ENCODE measurements around the gene KIF18B. TPM values are rescaled to one million over a fixed set of nuclear protein-coding genes. Genes with fewer than 3 reads are reported as not detected.

The KIF18B gene
- total RNA-seq, 2 experiments from 2014 or later, result 0.05 to 0.08 TPM

DNA sequence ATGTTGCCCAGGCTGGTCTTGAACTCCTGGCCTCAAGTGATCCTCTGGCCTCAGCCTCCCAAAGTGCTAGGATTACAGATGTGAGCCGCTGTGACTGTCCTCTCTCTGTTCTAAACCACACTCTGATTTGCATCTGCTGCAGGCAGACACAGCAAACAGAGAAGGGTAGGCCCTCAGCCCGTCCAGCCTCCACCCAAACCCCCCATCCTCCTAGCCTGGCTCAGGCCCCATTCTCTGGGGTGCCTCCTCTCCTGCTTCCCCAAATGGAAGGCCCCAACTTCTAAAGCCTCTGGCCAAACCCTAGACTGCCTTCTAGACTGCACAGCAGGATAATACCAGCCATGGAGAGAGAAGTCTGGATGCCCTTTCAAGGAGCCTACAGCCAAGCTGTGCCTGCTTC is 28.2 kb downstream of the KIF18B start:
- peaks cover 0 to 11% of the 10 kb centered on the region in 2 experiments for H3K27me3 ChIP-seq (ENCODE audit: control insufficient read depth in 1 of 2, insufficient read depth in 2 of 2, low read length in 2 of 2)

DNA sequence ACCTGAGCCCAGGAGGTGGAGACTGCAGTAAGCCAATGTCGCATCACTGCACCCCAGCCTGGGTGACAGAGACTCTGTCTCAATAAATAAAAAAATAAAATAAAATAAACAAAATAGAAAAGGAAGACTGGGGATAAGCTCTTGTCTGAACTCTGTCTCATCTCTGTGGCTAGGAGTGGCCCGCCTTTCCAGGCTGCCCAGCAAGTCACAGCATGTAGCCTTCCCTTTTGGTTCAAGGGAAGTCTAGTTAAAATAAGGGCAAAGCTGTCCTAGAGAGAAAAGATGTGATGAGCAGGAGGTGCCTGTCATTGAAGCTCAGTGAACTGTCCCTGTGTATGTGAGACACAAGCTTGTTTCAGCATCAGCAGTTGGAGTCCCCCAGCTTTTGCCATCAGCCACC is 29.6 kb downstream of the KIF18B start:
- no peak overlapping the region for H3K4me3 ChIP-seq (ENCODE audit: low read length)
- no peaks in the 10 kb centered on the region for H3K9me3 Mint-ChIP-seq
- H3K9me3 ChIP-seq (ENCODE audit: control insufficient read depth in 1 of 2, insufficient read depth in 1 of 2, low read length in 2 of 2), result no peaks in the 10 kb centered on the region
- no peak overlapping the region for H3K27ac ChIP-seq (ENCODE audit: low read depth in 1 of 2, low read length in 2 of 2)
- H3K4me3 Mint-ChIP-seq, result no peak overlapping the region
- peaks cover 3% of the 10 kb centered on the region for H3K4me1 ChIP-seq (ENCODE audit: insufficient read depth, low read length)
- CTCF ChIA-PET, result interaction anchor here (1.5 kb wide), 1 partner anchor 181 kb away, joined by 6 read pairs; no protein-coding TSS in a partner anchor
- H3K27ac Mint-ChIP-seq, result no peak overlapping the region
- H3K36me3 ChIP-seq (ENCODE audit: insufficient read depth, low read length), result no peaks in the 10 kb centered on the region
- intact Hi-C loops (cut with DNase I, micrococcal nuclease), result loop anchor here in 1 of 2 experiments (10.0 kb wide), 1 partner anchor 277 kb away; no protein-coding TSS in a partner anchor
- no peaks in the 10 kb centered on the region for H3K4me1 Mint-ChIP-seq (ENCODE audit: low read depth)
- ATAC-seq (ENCODE audit: poor library complexity) (no peak), DNase-seq (no peak)
- POLR2A ChIA-PET, result no interaction called here
- peaks cover 2 to 17% of the 10 kb centered on the region in 2 experiments for H3K27me3 ChIP-seq (ENCODE audit: control insufficient read depth in 1 of 2, insufficient read depth in 2 of 2, low read length in 2 of 2)
- H3K27me3 Mint-ChIP-seq, result peaks cover 32% of the 10 kb centered on the region
- no peaks in the 10 kb centered on the region for H3K36me3 Mint-ChIP-seq (ENCODE audit: low read depth)
- TF ChIP-seq, protein P1, sequence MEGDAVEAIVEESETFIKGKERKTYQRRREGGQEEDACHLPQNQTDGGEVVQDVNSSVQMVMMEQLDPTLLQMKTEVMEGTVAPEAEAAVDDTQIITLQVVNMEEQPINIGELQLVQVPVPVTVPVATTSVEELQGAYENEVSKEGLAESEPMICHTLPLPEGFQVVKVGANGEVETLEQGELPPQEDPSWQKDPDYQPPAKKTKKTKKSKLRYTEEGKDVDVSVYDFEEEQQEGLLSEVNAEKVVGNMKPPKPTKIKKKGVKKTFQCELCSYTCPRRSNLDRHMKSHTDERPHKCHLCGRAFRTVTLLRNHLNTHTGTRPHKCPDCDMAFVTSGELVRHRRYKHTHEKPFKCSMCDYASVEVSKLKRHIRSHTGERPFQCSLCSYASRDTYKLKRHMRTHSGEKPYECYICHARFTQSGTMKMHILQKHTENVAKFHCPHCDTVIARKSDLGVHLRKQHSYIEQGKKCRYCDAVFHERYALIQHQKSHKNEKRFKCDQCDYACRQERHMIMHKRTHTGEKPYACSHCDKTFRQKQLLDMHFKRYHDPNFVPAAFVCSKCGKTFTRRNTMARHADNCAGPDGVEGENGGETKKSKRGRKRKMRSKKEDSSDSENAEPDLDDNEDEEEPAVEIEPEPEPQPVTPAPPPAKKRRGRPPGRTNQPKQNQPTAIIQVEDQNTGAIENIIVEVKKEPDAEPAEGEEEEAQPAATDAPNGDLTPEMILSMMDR (IDR thresholded peaks at IDR 0.05), result no peak

More for the DNA sequence above, 28.2 kb downstream of the KIF18B start:
- H3K36me3 Mint-ChIP-seq (ENCODE audit: low read depth), result no peaks in the 10 kb centered on the region
- H3K4me1 ChIP-seq (ENCODE audit: insufficient read depth, low read length), result no peaks in the 10 kb centered on the region
- no peak overlapping the region for H3K27ac ChIP-seq (ENCODE audit: low read depth in 1 of 2, low read length in 2 of 2)
- H3K4me1 Mint-ChIP-seq (ENCODE audit: low read depth), result no peaks in the 10 kb centered on the region
- no peaks in the 10 kb centered on the region for H3K9me3 ChIP-seq (ENCODE audit: control insufficient read depth in 1 of 2, insufficient read depth in 1 of 2, low read length in 2 of 2)
- H3K4me3 ChIP-seq (ENCODE audit: low read length), result no peak overlapping the region
- H3K9me3 Mint-ChIP-seq, result no peaks in the 10 kb centered on the region
- no peak overlapping the region for H3K27ac Mint-ChIP-seq
- POLR2A ChIA-PET, result interaction anchor here (0.7 to 2.0 kb wide), 3 partner anchors 100 to 216 kb away, joined by 3 to 5 read pairs (median 3); partner anchors contain the start of gene ACBD4
- H3K36me3 ChIP-seq (ENCODE audit: insufficient read depth, low read length), result no peaks in the 10 kb centered on the region
- no peak overlapping the region for H3K4me3 Mint-ChIP-seq
- DNase-seq (peak in 1 of 14 experiments; percentile 1), ATAC-seq (ENCODE audit: poor library complexity) (no peak)
- TF ChIP-seq, protein P1 (IDR thresholded peaks at IDR 0.05), result no peak
- H3K27me3 Mint-ChIP-seq, result peaks cover 19% of the 10 kb centered on the region
- intact Hi-C loops (cut with DNase I, micrococcal nuclease), result loop anchor here in 1 of 2 experiments (10.0 kb wide), 1 partner anchor 275 kb away; no protein-coding TSS in a partner anchor
- CTCF ChIA-PET, result interaction anchor here (0.5 to 3.0 kb wide), 6 partner anchors 18 to 181 kb away, joined by 3 to 22 read pairs (median 5); no protein-coding TSS in a partner anchor

DNA sequence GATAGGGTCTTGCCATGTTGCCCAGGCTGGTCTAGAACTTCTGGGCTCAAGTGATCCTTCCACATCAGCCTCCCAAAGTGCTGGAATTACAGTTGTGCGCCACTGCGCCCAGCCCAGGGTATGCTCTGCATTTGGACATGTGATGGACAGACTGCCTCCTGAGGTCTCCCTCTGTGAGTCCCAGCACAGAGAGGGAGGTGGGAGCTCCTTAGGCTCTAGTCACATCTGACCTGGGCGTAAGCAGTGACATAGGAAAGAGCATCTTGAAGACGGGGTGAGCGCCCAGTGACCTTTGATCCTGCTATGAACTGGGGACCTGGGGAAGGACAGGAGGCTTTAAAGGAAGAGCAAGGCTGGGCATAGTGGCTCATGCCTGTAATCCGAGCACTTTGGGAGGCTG is 30.1 kb downstream of the KIF18B start:
- Mint-ChIP-seq H3K27ac (no peak overlapping the region), H3K27me3 (peaks cover 36% of the 10 kb centered on the region), H3K4me1 (ENCODE audit: low read depth) (no peaks in the 10 kb centered on the region), H3K4me3 (no peak overlapping the region), H3K36me3 (ENCODE audit: low read depth) (no peaks in the 10 kb centered on the region), H3K9me3 (no peaks in the 10 kb centered on the region)
- intact Hi-C loops (cut with DNase I, micrococcal nuclease), result loop anchor here in 1 of 2 experiments (10.0 kb wide), 1 partner anchor 277 kb away; no protein-coding TSS in a partner anchor
- H3K4me1 ChIP-seq (ENCODE audit: insufficient read depth, low read length), result peaks cover 3% of the 10 kb centered on the region
- H3K27me3 ChIP-seq (ENCODE audit: control insufficient read depth in 1 of 2, insufficient read depth in 2 of 2, low read length in 2 of 2), result peaks cover 5 to 19% of the 10 kb centered on the region in 2 experiments
- TF ChIP-seq, protein P1 (IDR thresholded peaks at IDR 0.05), result no peak
- ATAC-seq (ENCODE audit: poor library complexity) (no peak), DNase-seq (no peak)
- ChIA-PET POLR2A (no interaction called here), CTCF (interaction anchor here (0.7 to 1.5 kb wide), 2 partner anchors 18 to 182 kb away, joined by 3 to 6 read pairs; no protein-coding TSS in a partner anchor)
- no peak overlapping the region for H3K4me3 ChIP-seq (ENCODE audit: low read length)
- no peaks in the 10 kb centered on the region for H3K36me3 ChIP-seq (ENCODE audit: insufficient read depth, low read length)
- no peak overlapping the region for H3K27ac ChIP-seq (ENCODE audit: low read depth in 1 of 2, low read length in 2 of 2)
- no peaks in the 10 kb centered on the region for H3K9me3 ChIP-seq (ENCODE audit: control insufficient read depth in 1 of 2, insufficient read depth in 1 of 2, low read length in 2 of 2)
